ENCODE results near the gene SPSB2. TPM values are rescaled to one million over a fixed set of nuclear protein-coding genes. Genes with fewer than 3 reads are reported as not detected.

Gene SPSB2
- polyA plus RNA-seq, 1 donor from 2014 or later: 12.8 TPM

DNA sequence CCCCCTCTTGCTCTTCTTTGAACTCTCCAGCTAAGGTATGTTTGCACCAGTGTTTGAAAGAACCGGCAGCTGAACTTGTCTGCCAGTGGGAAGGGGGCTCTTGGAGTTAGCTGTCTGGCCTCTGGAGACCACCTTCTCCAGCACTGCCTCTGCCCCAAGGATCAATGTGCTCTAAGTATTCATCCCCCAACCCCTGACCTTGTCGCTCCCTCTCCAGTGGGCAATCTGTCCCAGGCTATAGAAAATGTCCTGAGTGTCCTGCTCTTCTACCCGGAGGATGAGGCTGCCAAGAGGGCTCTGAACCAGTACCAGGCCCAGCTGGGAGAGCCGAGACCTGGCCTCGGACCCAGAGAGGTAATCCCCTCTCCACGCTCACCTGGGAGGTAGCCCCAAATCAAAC, 42.1 kb downstream of the SPSB2 start:
- Histone ChIP-seq H3K27ac (ENCODE audit: low read length) (no peak overlapping the region), H2AFZ (ENCODE audit: low read depth, low read length) (no peak overlapping the region), H3K4me3 (ENCODE audit: low read length) (no peak overlapping the region), H3K4me2 (ENCODE audit: low read length) (no peak overlapping the region), H3F3A (ENCODE audit: insufficient read depth, low read length, poor library complexity, severe bottlenecking) (peaks cover 5% of the 10 kb centered on the region), H3K9me3 (ENCODE audit: low read length) (no peaks in the 10 kb centered on the region), H3K36me3 (ENCODE audit: insufficient read depth, low read length) (no peaks in the 10 kb centered on the region), H3K9me2 (ENCODE audit: insufficient read depth, low read length) (no peaks in the 10 kb centered on the region), H3K27me3 (ENCODE audit: insufficient read depth, low read depth, low read length) (no peaks in the 10 kb centered on the region), H3K79me2 (replicated peaks; ENCODE audit: insufficient read depth, low read length) (peaks cover 17% of the 10 kb centered on the region), H4K20me1 (ENCODE audit: insufficient read depth) (no peaks in the 10 kb centered on the region), H3K9ac (ENCODE audit: low read length) (no peak overlapping the region)
- TF ChIP-seq SMC3 (conservative IDR thresholded peaks at IDR 0.05; ENCODE audit: poor library complexity) (no peak), TAF1 (IDR thresholded peaks at IDR 0.05; ENCODE audit: low read depth) (no peak), MXI1 (conservative IDR thresholded peaks at IDR 0.05; ENCODE audit: poor library complexity, severe bottlenecking) (no peak), RAD21 (conservative IDR thresholded peaks at IDR 0.05) (no peak), EP300 (conservative IDR thresholded peaks at IDR 0.05; ENCODE audit: poor library complexity, severe bottlenecking) (no peak), POLR2AphosphoS5 (IDR thresholded peaks at IDR 0.05) (no peak), EZH2 (IDR thresholded peaks at IDR 0.05; ENCODE audit: borderline replicate concordance, insufficient read depth, low read length, poor library complexity, severe bottlenecking) (no peak)
- TF ChIP-seq, protein P1, sequence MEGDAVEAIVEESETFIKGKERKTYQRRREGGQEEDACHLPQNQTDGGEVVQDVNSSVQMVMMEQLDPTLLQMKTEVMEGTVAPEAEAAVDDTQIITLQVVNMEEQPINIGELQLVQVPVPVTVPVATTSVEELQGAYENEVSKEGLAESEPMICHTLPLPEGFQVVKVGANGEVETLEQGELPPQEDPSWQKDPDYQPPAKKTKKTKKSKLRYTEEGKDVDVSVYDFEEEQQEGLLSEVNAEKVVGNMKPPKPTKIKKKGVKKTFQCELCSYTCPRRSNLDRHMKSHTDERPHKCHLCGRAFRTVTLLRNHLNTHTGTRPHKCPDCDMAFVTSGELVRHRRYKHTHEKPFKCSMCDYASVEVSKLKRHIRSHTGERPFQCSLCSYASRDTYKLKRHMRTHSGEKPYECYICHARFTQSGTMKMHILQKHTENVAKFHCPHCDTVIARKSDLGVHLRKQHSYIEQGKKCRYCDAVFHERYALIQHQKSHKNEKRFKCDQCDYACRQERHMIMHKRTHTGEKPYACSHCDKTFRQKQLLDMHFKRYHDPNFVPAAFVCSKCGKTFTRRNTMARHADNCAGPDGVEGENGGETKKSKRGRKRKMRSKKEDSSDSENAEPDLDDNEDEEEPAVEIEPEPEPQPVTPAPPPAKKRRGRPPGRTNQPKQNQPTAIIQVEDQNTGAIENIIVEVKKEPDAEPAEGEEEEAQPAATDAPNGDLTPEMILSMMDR (IDR thresholded peaks at IDR 0.05; ENCODE audit: poor library complexity, severe bottlenecking): no peak
- TF ChIP-seq, protein P2, sequence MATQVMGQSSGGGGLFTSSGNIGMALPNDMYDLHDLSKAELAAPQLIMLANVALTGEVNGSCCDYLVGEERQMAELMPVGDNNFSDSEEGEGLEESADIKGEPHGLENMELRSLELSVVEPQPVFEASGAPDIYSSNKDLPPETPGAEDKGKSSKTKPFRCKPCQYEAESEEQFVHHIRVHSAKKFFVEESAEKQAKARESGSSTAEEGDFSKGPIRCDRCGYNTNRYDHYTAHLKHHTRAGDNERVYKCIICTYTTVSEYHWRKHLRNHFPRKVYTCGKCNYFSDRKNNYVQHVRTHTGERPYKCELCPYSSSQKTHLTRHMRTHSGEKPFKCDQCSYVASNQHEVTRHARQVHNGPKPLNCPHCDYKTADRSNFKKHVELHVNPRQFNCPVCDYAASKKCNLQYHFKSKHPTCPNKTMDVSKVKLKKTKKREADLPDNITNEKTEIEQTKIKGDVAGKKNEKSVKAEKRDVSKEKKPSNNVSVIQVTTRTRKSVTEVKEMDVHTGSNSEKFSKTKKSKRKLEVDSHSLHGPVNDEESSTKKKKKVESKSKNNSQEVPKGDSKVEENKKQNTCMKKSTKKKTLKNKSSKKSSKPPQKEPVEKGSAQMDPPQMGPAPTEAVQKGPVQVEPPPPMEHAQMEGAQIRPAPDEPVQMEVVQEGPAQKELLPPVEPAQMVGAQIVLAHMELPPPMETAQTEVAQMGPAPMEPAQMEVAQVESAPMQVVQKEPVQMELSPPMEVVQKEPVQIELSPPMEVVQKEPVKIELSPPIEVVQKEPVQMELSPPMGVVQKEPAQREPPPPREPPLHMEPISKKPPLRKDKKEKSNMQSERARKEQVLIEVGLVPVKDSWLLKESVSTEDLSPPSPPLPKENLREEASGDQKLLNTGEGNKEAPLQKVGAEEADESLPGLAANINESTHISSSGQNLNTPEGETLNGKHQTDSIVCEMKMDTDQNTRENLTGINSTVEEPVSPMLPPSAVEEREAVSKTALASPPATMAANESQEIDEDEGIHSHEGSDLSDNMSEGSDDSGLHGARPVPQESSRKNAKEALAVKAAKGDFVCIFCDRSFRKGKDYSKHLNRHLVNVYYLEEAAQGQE (IDR thresholded peaks at IDR 0.05; ENCODE audit: borderline replicate concordance): no peak

DNA sequence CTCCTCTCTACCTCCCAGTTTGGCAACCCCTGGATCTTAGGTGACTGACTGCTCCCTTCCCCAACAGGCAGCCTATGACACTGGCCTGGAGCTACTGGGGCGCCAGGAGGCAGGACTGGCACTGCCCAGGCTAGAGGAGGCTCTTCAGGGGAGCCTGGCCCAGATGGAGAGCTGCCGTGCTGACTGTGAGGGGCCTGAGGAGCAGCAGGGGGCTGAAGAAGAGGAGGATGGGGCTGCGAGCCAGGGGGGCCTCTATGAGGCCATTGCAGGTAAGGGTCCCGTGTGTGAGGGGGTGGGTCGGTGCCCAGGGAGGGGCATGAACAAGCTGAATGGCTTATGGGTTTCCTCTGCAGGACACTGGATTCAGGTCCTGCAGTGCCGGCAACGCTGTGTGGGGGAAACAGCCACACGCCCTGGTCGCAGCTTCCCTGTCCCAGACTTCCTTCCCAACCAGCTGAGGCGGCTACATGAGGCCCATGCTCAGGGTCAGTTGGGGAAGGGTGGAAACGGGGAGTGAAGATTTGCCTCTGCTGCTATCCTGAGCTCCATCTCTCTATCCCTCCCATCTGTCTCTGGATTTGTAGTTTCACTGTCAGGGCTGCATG, 42.7 kb downstream of the SPSB2 start:
- Histone ChIP-seq H4K20me1 (ENCODE audit: insufficient read depth) (no peaks in the 10 kb centered on the region), H3K9ac (ENCODE audit: low read length) (peak overlapping the region; percentile 95), H3F3A (ENCODE audit: insufficient read depth, low read length, poor library complexity, severe bottlenecking) (peaks cover 5% of the 10 kb centered on the region), H3K4me2 (ENCODE audit: low read length) (no peak overlapping the region), H3K9me2 (ENCODE audit: insufficient read depth, low read length) (no peaks in the 10 kb centered on the region), H3K79me2 (replicated peaks; ENCODE audit: insufficient read depth, low read length) (peaks cover 17% of the 10 kb centered on the region), H3K27me3 (ENCODE audit: insufficient read depth, low read depth, low read length) (no peaks in the 10 kb centered on the region), H2AFZ (ENCODE audit: low read depth, low read length) (no peak overlapping the region), H3K9me3 (ENCODE audit: low read length) (no peaks in the 10 kb centered on the region), H3K4me3 (ENCODE audit: low read length) (peak overlapping the region; percentile 99), H3K27ac (ENCODE audit: low read length) (no peak overlapping the region), H3K36me3 (ENCODE audit: insufficient read depth, low read length) (no peaks in the 10 kb centered on the region)
- no peak for TF ChIP-seq EZH2 (IDR thresholded peaks at IDR 0.05; ENCODE audit: borderline replicate concordance, insufficient read depth, low read length, poor library complexity, severe bottlenecking)
- TF ChIP-seq, protein P1 (IDR thresholded peaks at IDR 0.05; ENCODE audit: poor library complexity, severe bottlenecking): no peak
- TF ChIP-seq, protein P2 (IDR thresholded peaks at IDR 0.05; ENCODE audit: borderline replicate concordance): no peak
- no peak for TF ChIP-seq MXI1 (conservative IDR thresholded peaks at IDR 0.05; ENCODE audit: poor library complexity, severe bottlenecking)
- no peak for TF ChIP-seq TAF1 (IDR thresholded peaks at IDR 0.05; ENCODE audit: low read depth)
- no peak for TF ChIP-seq RAD21 (conservative IDR thresholded peaks at IDR 0.05)
- no peak for TF ChIP-seq SMC3 (conservative IDR thresholded peaks at IDR 0.05; ENCODE audit: poor library complexity)
- no peak for TF ChIP-seq EP300 (conservative IDR thresholded peaks at IDR 0.05; ENCODE audit: poor library complexity, severe bottlenecking)
- no peak for TF ChIP-seq POLR2AphosphoS5 (IDR thresholded peaks at IDR 0.05)
